ENCODE measurements around the gene ATP9B.
"Not testable (repeated sequence)": the region's sequence is repeated elsewhere in the genome, so short reads cannot be mapped to it uniquely, and the experiment has no call there.

ATP9B gene

DNA sequence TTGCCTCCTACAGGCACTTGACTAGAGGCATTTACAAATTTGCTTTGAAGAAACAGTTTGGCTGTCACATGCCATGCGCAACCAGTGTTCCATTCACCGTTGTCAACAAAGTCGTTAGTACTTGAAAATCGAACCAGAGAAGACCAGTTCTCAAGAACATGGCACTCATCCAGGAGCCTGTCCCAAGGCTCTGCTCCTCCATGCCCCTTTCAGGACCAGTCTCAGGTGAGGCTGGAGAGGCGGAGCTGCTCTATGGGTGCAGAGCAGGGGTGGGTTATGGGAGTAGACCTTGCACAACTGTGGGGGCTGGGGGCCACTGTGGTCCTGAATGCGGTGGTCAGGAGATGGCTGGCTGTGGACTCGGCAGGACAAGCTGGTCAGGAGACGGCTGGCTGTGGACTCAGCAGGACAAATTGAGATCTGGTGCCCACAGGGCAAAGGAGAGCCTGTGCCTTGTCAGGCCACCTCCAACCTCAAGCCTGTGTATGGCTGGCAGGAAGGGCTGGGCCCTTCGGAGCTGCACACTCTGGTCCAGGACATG, 12.3 kb upstream of the ATP9B start:
- Mint-ChIP-seq H3K9me3 (no peaks in the 10 kb centered on the region), H3K4me3 (no peak overlapping the region), H3K4me1 (ENCODE audit: low read depth in 2 of 2) (no peaks in the 10 kb centered on the region), H3K36me3 (ENCODE audit: insufficient read depth) (peaks cover 3% of the 10 kb centered on the region), H3K27ac (no peak overlapping the region), H3K27me3 (peaks cover 51 to 56% of the 10 kb centered on the region in 2 donors)
- no peak for DNase-seq
- no peak for ATAC-seq (replicated peaks)

DNA sequence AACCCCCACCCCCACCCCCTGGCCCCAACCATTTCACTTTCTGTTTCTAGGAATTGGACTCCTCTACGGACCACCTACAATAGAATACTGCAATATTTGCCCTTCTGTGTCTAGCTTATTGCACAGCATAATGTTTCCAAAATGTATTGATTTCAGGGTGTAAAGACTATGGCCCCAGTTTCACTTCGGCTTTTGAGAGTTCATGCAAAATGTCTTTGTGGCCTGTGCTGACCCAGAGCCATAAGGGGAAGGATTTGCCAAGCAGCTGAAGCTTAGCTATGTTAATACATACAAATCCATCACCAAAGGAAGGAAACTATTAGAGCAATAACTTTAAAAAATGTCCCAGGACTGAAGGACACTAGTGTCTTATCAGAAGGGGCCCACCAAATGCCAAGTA, 11.2 kb upstream of the ATP9B start:
- H3K9me3 Mint-ChIP-seq, result no peaks in the 10 kb centered on the region
- H3K36me3 Mint-ChIP-seq (ENCODE audit: insufficient read depth), result peaks cover 3% of the 10 kb centered on the region
- peaks cover 40 to 45% of the 10 kb centered on the region in 2 donors for H3K27me3 Mint-ChIP-seq
- H3K27ac Mint-ChIP-seq, result no peak overlapping the region
- H3K4me1 Mint-ChIP-seq (ENCODE audit: low read depth in 2 of 2), result no peaks in the 10 kb centered on the region
- no peak for ATAC-seq (replicated peaks)
- DNase-seq, result no peak
- no peak overlapping the region for H3K4me3 Mint-ChIP-seq

DNA sequence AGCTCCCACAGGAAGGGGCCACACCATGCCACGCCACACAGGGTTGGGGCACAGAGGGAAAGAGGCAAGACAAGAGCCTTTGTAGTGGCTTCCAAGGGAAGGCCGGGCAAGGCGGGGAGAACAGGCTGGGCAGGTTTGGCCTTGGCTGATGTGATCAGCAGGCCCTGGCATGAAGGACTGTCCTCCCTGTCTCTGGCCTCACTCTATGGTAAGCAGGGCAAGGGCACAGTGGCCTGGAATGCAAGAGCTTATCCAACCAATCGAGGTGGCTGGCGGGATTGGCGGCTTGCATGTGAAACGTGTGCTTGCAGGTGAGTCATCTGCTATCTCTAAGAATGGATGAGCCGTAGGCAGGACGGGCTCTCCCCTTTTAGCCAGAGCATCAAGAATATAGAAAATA, 6.4 kb upstream of the ATP9B start:
- Mint-ChIP-seq H3K4me3 (no peak overlapping the region), H3K27ac (no peak overlapping the region), H3K36me3 (ENCODE audit: insufficient read depth) (no peaks in the 10 kb centered on the region), H3K4me1 (ENCODE audit: low read depth in 2 of 2) (peaks cover 11 to 17% of the 10 kb centered on the region in 2 donors), H3K27me3 (peaks cover 14 to 26% of the 10 kb centered on the region in 2 donors), H3K9me3 (peaks cover 21 to 22% of the 10 kb centered on the region in 2 donors)
- DNase-seq (no peak), ATAC-seq (replicated peaks) (no peak)

DNA sequence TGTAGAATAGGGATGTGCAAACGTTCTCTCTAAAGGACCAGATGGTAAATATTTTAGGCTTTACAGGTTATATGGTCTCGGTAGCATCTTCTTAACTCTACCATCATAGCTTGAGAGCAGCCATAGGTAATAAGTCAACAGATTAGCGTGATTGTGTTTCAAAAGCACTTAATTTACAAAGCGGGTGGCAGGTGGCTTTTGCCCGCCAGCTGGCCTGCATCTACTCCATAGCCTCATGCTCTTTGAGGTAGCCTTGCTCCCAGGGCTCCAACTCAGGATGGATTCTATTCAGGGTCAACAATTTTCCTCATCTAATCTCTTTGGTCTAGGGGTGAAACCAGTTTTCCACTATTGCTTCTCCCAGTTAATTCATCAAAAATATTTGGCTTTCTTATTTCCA, 5.0 kb upstream of the ATP9B start:
- no peak overlapping the region for H3K4me3 Mint-ChIP-seq
- DNase-seq, result no peak

DNA sequence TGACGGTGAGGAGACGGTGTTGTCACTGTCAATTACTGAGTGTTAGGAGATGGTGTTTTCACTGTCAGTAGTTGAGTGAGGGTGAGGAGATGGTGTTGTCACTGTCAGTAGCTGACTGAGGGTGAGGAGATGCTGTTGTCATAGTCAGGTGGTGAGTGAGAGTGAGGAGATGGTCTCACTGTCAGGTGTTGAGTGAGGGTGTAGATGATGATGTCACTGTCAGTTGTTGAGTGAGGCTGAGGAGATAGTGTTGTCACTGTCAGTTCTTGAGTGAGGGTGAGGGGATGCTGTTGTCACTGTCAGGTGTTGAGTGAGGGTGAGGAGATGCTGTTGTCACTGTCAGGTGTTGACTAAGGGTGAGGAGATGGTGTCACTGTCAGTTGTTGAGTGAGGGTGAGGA, 3.4 kb upstream of the ATP9B start:
- no peak for DNase-seq
- Mint-ChIP-seq H3K36me3 (ENCODE audit: insufficient read depth) (peaks cover 11% of the 10 kb centered on the region), H3K4me1 (ENCODE audit: low read depth in 2 of 2) (peaks cover 13 to 29% of the 10 kb centered on the region in 2 donors), H3K27ac (peak overlapping the region in 1 of 2 donors; percentile 90), H3K4me3 (peak overlapping the region in 1 of 2 donors; percentile 1), H3K9me3 (peaks cover 21 to 22% of the 10 kb centered on the region in 2 donors), H3K27me3 (peaks cover 5 to 11% of the 10 kb centered on the region in 2 donors)
- ATAC-seq (replicated peaks), result no peak

More for the DNA sequence above, 5.0 kb upstream of the ATP9B start:
- ATAC-seq (replicated peaks), result no peak
- Mint-ChIP-seq H3K27ac (no peak overlapping the region), H3K9me3 (peaks cover 21 to 22% of the 10 kb centered on the region in 2 donors), H3K36me3 (ENCODE audit: insufficient read depth) (peaks cover 9% of the 10 kb centered on the region), H3K4me1 (ENCODE audit: low read depth in 2 of 2) (peaks cover 11 to 23% of the 10 kb centered on the region in 2 donors), H3K27me3 (peaks cover 11 to 13% of the 10 kb centered on the region in 2 donors)

DNA sequence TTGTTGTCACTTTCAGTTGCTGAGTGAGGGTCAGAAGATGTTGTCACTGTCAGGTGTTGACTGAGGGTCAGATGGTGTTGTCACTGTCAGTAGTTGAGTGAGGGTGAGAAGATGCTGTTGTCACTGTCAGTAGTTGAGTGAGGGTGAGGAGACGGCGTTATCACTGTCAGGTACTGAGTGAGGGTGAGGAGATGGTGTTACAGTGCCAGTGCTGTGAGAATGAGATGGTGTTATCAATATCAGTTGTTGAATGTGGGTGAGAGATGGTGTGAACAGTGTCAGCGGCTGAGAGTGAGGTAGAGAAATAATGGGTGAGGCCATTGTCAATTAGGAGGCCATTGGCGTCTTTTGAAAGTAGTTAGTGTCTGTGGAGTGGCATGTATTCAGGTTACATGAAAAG, 1.6 kb upstream of the ATP9B start:
- Mint-ChIP-seq H3K36me3 (ENCODE audit: insufficient read depth) (peaks cover 14% of the 10 kb centered on the region), H3K9me3 (peaks cover 21 to 22% of the 10 kb centered on the region in 2 donors), H3K4me3 (peak overlapping the region; percentile 73 to 87)

DNA sequence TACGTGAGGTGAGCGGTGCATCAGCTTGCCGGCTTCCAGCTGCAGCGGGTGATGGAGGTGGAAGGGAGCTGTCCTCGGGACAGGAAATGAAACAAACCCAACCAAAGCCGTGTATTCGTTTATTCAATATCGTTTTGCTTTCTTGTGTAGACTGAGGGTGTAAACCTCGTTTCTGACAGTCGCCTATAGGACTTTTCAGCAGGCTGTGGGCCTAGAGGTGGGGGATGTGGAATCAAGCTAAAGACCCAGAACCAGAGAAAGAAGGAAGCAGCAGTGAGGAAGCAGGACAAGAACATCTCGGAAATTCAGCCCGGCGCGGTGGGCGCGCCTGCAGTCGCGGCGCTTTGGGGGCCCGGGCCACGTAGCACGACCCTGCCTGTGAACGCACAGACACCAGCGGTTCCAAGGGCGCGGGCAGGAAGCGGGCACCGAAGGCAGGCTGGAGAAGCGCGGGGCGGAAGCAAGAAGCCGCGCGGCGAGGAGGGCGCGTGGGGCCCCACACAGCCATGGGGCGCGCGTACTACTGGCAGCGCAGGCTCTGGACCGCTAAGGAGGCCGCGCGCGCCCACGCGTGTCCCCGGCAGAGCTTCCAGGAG, 755 bp upstream of the ATP9B start:
- Mint-ChIP-seq H3K4me3 (peak overlapping the region; percentile 73 to 87), H3K27ac (peak overlapping the region; percentile 90 to 91), H3K27me3 (peaks cover 5 to 11% of the 10 kb centered on the region in 2 donors), H3K4me1 (ENCODE audit: low read depth in 2 of 2) (peaks cover 25 to 39% of the 10 kb centered on the region in 2 donors), H3K36me3 (ENCODE audit: insufficient read depth) (peaks cover 14% of the 10 kb centered on the region), H3K9me3 (peaks cover 21 to 22% of the 10 kb centered on the region in 2 donors)
- DNase-seq (no peak), ATAC-seq (replicated peaks) (peak; percentile 3)

More for the DNA sequence above, 1.6 kb upstream of the ATP9B start:
- ATAC-seq (replicated peaks) (no peak), DNase-seq (peak in 1 of 3 experiments; percentile 15)
- peaks cover 5 to 11% of the 10 kb centered on the region in 2 donors for H3K27me3 Mint-ChIP-seq
- H3K4me1 Mint-ChIP-seq (ENCODE audit: low read depth in 2 of 2), result peaks cover 20 to 39% of the 10 kb centered on the region in 2 donors
- H3K27ac Mint-ChIP-seq, result peak overlapping the region; percentile 90 to 91

DNA sequence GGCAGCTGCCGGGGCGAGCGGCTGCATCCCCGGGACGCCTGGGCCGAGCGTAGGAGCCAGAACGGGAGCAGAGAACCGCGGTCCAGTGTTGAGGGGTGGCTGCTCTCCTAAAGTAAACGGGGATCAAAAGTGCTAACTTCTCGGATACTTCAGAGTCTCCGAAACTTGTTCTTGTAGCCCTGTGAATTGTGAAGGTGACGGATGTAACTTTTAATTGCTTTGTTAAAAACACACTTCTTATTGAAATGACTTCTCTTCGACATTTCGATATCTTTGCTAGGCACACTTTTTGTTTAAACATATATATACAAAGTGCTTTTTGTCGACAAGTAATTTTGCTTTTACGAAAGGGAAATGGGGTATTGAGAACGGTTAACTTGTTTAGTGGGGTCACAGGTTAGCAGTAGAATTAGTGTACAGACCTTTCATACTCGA, 540 bp downstream of the ATP9B start:
- H3K9me3 Mint-ChIP-seq, result peaks cover 21 to 22% of the 10 kb centered on the region in 2 donors
- peaks cover 34 to 51% of the 10 kb centered on the region in 2 donors for H3K4me1 Mint-ChIP-seq (ENCODE audit: low read depth in 2 of 2)
- peaks cover 0 to 11% of the 10 kb centered on the region in 2 donors for H3K27me3 Mint-ChIP-seq
- peak overlapping the region; percentile 90 to 91 for H3K27ac Mint-ChIP-seq
- DNase-seq, result no peak
- peak; percentile 2 for ATAC-seq (replicated peaks)
- peak overlapping the region; percentile 63 to 87 for H3K4me3 Mint-ChIP-seq
- H3K36me3 Mint-ChIP-seq (ENCODE audit: insufficient read depth), result peaks cover 14% of the 10 kb centered on the region

DNA sequence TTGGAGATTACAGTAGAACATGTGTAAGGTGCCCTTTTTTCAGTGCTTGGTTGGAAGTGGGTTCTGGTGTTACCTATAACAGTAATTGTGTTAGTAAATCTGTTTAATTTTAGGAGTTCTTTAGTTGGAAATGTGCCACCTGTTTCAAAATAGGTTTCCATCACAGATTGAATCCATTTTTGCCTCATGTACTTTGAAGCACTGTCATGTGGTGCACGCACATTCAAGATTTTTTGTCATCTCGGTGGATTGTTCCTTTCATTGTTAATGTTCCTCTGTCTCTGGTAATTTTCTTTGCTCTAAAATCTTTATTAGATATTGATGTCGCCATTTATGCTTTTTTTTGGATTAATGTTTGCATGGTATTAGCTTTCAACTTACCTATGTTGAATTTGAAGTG, 1.3 kb downstream of the ATP9B start:
- DNase-seq (no peak), ATAC-seq (replicated peaks) (no peak)
- peak overlapping the region in 1 of 2 donors; percentile 90 for H3K27ac Mint-ChIP-seq
- H3K36me3 Mint-ChIP-seq (ENCODE audit: insufficient read depth), result peaks cover 14% of the 10 kb centered on the region
- H3K4me1 Mint-ChIP-seq (ENCODE audit: low read depth in 2 of 2), result peaks cover 37 to 55% of the 10 kb centered on the region in 2 donors
- peak overlapping the region; percentile 63 to 87 for H3K4me3 Mint-ChIP-seq
- peaks cover 20 to 22% of the 10 kb centered on the region in 2 donors for H3K9me3 Mint-ChIP-seq
- peaks cover 0 to 10% of the 10 kb centered on the region in 2 donors for H3K27me3 Mint-ChIP-seq

DNA sequence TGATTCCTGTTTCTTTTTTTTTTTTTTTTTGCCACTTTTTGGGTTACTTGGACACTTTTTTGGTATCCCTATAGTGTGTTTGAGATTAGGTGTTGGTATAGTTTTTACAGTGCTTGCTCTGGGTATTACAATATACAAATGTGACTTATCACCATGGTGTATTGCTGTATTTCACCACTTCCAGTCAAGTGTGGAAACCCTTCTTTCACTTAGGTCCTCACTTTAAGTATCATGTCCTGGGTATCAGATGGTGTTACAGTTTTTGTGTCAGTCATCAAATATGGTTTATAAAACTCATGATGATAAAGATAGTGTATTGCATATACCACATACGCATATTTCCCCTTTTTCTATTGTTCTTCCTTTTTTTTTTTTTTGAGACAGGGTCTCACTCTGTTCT, 1.8 kb downstream of the ATP9B start:
- Mint-ChIP-seq H3K36me3 (ENCODE audit: insufficient read depth) (peaks cover 14% of the 10 kb centered on the region), H3K27ac (no peak overlapping the region), H3K9me3 (peaks cover 14 to 16% of the 10 kb centered on the region in 2 donors), H3K27me3 (peaks cover 0 to 5% of the 10 kb centered on the region in 2 donors), H3K4me3 (peak overlapping the region; percentile 63 to 87), H3K4me1 (ENCODE audit: low read depth in 2 of 2) (peaks cover 41 to 59% of the 10 kb centered on the region in 2 donors)
- no peak for DNase-seq
- ATAC-seq (replicated peaks), result no peak

DNA sequence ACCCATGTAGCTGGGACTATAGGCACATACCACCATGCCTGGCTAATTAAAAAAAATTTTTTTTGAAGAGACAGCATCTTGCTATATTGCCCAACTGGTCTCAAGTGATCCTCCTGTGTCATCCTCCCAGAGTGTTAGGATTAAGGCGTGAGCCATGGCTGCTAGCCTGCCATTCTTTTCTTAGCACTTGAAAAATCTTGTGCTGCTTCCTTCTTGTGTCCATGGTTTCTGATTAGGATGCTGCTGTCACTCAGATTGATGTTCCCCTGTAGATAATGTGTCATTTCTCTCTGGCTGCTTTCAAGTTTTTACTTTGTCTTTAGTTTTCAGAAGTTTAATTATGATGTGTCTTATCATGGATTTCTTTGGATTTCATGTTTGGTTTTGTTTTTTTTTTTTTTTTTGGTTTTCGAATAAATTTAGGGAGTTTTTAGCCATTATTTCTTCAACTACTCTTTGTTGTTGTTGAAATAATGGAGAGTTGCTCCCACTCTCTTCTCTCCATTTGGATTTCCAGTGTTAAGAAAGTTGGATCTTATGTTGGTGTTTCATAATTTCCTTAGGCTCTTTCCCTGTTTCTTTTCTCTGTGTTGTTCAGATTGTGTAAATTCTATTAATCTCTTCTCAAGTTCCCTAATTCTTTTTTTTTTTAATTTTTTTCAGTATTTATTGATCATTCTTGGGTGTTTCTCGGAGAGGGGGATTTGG, 2.5 kb downstream of the ATP9B start:
- Mint-ChIP-seq H3K27ac (peak overlapping the region; percentile 11 to 63), H3K4me3 (peak overlapping the region in 1 of 2 donors; percentile 16), H3K9me3 (peaks cover 8 to 11% of the 10 kb centered on the region in 2 donors), H3K27me3 (no peaks in the 10 kb centered on the region), H3K4me1 (ENCODE audit: low read depth in 2 of 2) (peaks cover 46 to 60% of the 10 kb centered on the region in 2 donors), H3K36me3 (ENCODE audit: insufficient read depth) (peaks cover 14% of the 10 kb centered on the region)
- ATAC-seq (replicated peaks) (no peak), DNase-seq (no peak)

DNA sequence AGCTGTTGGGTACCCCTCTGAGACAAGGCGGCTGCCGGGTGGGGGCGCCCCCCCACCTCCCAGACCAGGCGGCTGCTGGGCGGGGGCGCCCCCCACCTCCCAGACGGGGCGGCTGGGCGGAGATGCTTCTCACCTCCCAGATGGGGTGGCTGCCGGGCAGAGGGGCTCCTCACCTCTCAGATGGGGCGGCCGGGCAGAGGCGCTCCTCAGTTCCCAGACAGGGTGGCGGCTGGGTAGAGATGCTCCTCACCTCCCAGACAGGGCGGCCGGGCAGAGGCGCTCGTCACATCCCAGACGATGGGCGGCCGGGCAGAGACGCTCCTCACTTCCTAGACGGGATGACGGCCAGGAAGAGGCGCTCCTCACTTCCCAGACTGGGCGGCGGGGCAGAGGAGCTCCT, 3.5 kb downstream of the ATP9B start:
- H3K27me3 Mint-ChIP-seq; H3K27ac Mint-ChIP-seq; H3K4me3 Mint-ChIP-seq; DNase-seq; ATAC-seq (replicated peaks); H3K9me3 Mint-ChIP-seq: not testable (repeated sequence)
- Mint-ChIP-seq H3K36me3 (ENCODE audit: insufficient read depth) (peaks cover 14% of the 10 kb centered on the region), H3K4me1 (ENCODE audit: low read depth in 2 of 2) (peaks cover 44 to 58% of the 10 kb centered on the region in 2 donors)

DNA sequence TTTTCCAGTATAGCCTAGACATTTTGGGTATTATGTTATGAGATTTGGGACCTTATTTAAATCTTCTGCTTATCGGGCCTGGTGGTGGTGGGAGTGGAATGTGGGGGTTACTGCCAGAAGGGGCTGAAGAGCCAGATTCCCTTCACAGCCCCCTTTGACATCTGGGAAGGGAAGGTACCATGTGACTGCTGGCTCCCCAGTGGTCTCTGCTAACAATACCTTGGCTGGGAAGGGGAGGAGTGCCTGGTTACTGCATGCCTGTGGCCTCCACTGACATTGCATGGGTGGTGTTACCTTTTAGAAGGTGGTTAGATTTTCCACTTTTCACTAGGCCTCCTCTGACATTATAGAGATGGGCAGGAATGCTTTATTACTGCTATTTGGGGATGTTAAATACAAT, 8.0 kb downstream of the ATP9B start:
- ATAC-seq (replicated peaks), result no peak
- Mint-ChIP-seq H3K36me3 (ENCODE audit: insufficient read depth) (peaks cover 7% of the 10 kb centered on the region), H3K27me3 (no peaks in the 10 kb centered on the region), H3K27ac (peak overlapping the region; percentile 5 to 44), H3K4me1 (ENCODE audit: low read depth in 2 of 2) (peaks cover 47 to 74% of the 10 kb centered on the region in 2 donors), H3K4me3 (no peak overlapping the region), H3K9me3 (no peaks in the 10 kb centered on the region)
- no peak for DNase-seq

Data from effector memory CD8-positive, alpha-beta T cell (primary cell).